Stomach (tissue), 4 donors: ENCODE data around the gene OXNAD1.

ENCODE experiments used
- POLR2A ChIP-seq, 4 donors: fragments of 450-650 bp; IDR thresholded peaks; one replicate each; pipeline ENCODE4 v1.6.1; 2016; ENCODE audit warnings: antibody characterized with exemption in 4 of 4, control low read depth in 2 of 4, mild to moderate bottlenecking in 1 of 4, moderate library complexity in 1 of 4
- TF ChIP-seq, protein P1 (sequence below), 7 experiments: fragments of 450-650 bp in 4 of 7; fragments of 200-600 bp in 3 of 7; sonication (generic) in 3 of 7; IDR thresholded peaks; one replicate each; pipeline ENCODE4 v1.5.1; 2016 to 2019; ENCODE audit warnings: antibody characterized with exemption in 7 of 7, control low read depth in 2 of 7, mild to moderate bottlenecking in 1 of 7

DNA sequence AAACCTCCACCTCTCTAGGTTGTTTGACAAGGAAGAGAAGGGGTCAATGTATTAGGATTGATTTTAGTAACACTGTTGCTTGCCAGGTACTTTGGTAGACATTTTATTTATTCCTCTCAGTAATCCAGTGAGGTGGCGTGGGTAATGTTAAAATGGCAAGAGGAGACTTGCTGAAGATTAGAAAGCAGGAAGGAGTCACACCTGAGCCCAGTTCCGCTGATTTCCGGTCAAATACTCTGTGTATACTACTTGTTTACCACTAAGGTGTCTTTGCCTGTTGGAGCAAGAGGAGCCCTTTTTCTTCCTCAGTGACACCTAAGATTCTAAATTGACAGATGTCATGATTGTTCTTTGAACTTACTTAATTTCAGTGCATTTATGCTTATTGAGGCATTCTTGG, 1.7 kb downstream of the OXNAD1 start:
- TF ChIP-seq, protein P1, sequence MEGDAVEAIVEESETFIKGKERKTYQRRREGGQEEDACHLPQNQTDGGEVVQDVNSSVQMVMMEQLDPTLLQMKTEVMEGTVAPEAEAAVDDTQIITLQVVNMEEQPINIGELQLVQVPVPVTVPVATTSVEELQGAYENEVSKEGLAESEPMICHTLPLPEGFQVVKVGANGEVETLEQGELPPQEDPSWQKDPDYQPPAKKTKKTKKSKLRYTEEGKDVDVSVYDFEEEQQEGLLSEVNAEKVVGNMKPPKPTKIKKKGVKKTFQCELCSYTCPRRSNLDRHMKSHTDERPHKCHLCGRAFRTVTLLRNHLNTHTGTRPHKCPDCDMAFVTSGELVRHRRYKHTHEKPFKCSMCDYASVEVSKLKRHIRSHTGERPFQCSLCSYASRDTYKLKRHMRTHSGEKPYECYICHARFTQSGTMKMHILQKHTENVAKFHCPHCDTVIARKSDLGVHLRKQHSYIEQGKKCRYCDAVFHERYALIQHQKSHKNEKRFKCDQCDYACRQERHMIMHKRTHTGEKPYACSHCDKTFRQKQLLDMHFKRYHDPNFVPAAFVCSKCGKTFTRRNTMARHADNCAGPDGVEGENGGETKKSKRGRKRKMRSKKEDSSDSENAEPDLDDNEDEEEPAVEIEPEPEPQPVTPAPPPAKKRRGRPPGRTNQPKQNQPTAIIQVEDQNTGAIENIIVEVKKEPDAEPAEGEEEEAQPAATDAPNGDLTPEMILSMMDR (IDR thresholded peaks at IDR 0.05): no peak
- no peak for TF ChIP-seq POLR2A (IDR thresholded peaks at IDR 0.05)
